ENCODE data around the gene CDCA4.

CDCA4 gene

DNA sequence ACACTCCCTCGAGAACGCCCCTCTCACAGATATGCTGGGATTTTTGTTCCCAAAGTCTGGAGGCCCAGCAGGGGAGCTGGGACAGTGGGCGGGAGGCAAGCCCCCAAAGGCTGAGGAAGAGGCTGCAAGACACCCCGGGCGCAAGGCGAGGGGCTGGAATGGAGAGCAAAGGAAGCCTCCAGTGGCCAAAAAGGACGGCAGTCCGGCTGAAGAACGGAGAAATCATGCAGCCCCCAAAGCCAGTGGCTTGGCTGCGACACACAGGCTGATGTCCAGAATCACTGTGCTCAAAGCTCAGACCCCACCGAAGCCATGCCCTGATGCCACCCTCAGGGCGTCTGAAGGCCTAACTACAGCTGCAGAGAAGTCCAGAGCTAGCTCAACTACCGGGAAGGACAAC is 24.4 kb downstream of the CDCA4 start:
- TF ChIP-seq, protein P1, sequence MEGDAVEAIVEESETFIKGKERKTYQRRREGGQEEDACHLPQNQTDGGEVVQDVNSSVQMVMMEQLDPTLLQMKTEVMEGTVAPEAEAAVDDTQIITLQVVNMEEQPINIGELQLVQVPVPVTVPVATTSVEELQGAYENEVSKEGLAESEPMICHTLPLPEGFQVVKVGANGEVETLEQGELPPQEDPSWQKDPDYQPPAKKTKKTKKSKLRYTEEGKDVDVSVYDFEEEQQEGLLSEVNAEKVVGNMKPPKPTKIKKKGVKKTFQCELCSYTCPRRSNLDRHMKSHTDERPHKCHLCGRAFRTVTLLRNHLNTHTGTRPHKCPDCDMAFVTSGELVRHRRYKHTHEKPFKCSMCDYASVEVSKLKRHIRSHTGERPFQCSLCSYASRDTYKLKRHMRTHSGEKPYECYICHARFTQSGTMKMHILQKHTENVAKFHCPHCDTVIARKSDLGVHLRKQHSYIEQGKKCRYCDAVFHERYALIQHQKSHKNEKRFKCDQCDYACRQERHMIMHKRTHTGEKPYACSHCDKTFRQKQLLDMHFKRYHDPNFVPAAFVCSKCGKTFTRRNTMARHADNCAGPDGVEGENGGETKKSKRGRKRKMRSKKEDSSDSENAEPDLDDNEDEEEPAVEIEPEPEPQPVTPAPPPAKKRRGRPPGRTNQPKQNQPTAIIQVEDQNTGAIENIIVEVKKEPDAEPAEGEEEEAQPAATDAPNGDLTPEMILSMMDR (IDR thresholded peaks at IDR 0.05; ENCODE audit: extremely low read depth, insufficient read depth, missing control alignments): no peak
- DNase-seq (ENCODE audit: low spot score): no peak
- in situ Hi-C loops (cut with MboI; ENCODE audit: low pct_unique_long_range_greater_than_20kb, low sequenced_read_pairs, unreplicated experiment): no loop called here

DNA sequence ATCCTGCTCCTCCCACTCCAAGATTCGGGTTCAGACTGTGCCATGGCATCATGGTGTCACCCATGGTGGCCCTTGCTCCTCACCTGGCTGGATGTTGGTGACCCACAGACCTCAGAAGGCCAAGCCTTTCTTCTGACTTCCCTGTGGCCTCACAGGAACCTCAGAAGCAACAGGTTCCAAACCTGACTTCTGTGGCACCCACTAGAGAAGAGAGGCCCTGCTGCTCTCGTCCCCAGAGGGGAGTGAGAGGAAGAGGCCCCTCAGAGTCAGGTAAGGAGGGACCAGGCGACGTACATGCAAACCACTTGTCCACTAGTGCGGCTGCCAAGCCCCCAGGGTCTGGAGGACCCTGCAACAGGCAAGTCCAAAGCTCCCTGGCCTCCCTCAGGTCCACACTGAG is 24.9 kb downstream of the CDCA4 start:
- TF ChIP-seq, protein P1 (IDR thresholded peaks at IDR 0.05; ENCODE audit: extremely low read depth, insufficient read depth, missing control alignments): no peak
- in situ Hi-C loops (cut with MboI; ENCODE audit: low pct_unique_long_range_greater_than_20kb, low sequenced_read_pairs, unreplicated experiment): no loop called here
- no peak for DNase-seq (ENCODE audit: low spot score)

DNA sequence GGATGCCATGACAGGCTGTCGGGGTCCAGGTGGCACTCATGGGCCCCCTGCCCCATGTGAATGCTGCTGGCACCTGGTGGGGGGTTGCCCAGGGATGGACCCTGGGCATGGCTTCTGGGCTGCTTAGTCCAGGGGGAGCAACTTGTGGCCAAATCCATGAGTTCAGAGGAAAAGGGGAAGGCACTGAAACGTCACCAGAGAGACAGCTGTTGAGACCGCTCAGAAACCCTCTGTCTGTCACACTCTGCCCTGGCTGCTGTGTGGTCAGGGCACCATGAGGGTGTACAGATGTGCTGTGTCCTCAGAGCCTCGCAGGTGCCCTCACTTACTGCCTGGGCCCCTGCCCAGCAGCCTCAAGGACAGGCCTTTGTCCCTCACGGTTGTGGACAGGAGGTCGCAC is 25.9 kb downstream of the CDCA4 start:
- TF ChIP-seq, protein P1 (IDR thresholded peaks at IDR 0.05; ENCODE audit: extremely low read depth, insufficient read depth, missing control alignments): no peak
- no peak for DNase-seq (ENCODE audit: low spot score)
- in situ Hi-C loops (cut with MboI; ENCODE audit: low pct_unique_long_range_greater_than_20kb, low sequenced_read_pairs, unreplicated experiment): no loop called here

DNA sequence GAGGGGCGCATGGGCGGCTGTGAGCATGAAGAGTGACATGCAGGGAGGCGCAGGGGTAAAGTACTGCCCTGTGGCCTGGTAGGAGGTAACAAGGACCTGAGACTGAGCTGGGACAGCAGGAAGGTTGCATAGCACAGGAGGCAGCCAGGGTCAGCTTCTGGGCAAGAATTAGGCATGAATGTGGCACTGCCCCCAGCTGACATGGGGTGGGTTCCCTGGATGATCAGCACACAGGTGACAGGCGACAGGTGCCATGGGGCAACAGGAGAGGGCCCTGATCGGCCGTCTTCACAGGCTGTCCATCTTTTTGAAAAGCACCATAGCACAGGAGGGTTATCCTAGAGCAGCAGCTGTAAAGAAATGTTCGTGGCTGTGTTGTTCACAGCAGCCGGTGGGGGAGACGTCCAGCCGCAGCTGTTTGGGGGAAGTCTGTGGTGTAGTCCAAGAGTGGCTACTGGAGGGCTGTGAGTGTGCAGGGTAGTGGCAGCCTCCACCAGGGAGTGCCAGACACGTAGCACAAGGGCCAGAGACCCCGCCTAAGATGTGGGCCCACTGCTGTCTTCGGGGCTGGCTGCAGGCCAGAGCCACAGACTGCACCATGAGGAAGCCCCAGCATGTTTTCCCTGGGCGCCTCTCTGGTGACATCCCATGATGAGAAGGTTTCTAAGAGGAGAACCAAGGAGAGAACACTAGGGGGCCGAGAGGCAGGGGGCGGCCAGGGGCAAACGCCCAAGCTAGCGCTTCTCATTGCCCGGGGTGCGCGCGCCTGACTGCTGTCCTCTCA is 26.9 kb downstream of the CDCA4 start:
- in situ Hi-C loops (cut with MboI; ENCODE audit: low pct_unique_long_range_greater_than_20kb, low sequenced_read_pairs, unreplicated experiment): no loop called here
- no peak for DNase-seq (ENCODE audit: low spot score)
- TF ChIP-seq, protein P1 (IDR thresholded peaks at IDR 0.05; ENCODE audit: extremely low read depth, insufficient read depth, missing control alignments): no peak

DNA sequence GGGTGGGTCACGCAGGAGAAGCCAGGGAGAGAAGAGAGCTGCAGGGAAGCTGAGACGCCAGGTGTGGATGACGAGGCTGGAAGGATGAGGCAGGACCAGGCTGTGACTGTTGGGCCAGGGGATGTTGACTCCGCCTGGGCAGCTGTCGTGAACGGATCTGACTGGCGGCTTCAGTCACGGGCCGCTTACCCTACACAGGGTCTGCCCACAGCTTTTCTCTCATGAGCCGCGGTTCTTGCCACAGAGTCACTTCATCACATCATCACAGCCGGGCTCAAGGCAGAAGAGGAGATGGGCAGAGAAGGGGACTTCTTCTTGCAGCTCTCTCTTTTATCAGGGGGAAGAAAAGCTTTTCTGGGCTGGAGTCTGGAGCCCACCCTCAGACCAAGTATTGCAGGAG is 27.6 kb downstream of the CDCA4 start:
- no peak for DNase-seq (ENCODE audit: low spot score)
- TF ChIP-seq, protein P1 (IDR thresholded peaks at IDR 0.05; ENCODE audit: extremely low read depth, insufficient read depth, missing control alignments): no peak
- in situ Hi-C loops (cut with MboI; ENCODE audit: low pct_unique_long_range_greater_than_20kb, low sequenced_read_pairs, unreplicated experiment): no loop called here

DNA sequence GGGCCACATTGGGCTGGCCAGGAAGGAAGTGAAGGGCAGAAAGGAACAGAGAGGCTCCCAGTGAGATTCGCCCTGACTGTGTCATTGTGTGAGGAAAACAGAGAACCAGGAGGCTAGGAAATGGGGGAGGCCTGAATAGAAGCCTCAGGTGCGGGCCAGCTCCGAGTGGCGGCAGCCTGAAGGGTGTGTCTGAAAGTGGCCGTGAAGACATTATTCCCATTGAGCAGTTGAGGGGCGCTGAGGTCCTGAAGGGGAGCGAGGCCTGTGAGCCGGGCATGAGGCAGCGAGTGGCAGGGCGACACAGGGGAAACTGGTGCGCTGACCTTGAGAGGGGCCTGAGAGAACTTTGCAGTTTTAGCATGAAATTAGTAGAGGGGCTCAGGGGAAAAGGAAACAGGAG is 28.4 kb downstream of the CDCA4 start:
- DNase-seq (ENCODE audit: low spot score): no peak
- TF ChIP-seq, protein P1 (IDR thresholded peaks at IDR 0.05; ENCODE audit: extremely low read depth, insufficient read depth, missing control alignments): no peak
- in situ Hi-C loops (cut with MboI; ENCODE audit: low pct_unique_long_range_greater_than_20kb, low sequenced_read_pairs, unreplicated experiment): no loop called here
